PC-9 (cell line): ENCODE results near the gene PHF20. TPM values are rescaled to one million over a fixed set of nuclear protein-coding genes. Genes with fewer than 3 reads are reported as not detected.
A peak's percentile ranks its signal among the peaks of the same experiment; 100 is the strongest.
"Not testable (repeated sequence)": the region's sequence is repeated elsewhere in the genome, so short reads cannot be mapped to it uniquely, and the experiment has no call there.

Experiments
- BruUV-seq: library from RNA; stranded (reverse); fragments of 400-500 nt; replicated peaks from 2 replicates; lab custom pipeline; 2021; lab: Mats Ljungman, UMichigan
- CTCF ChIA-PET: fragments of 300-600 bp; sonication (Branson Sonifier 250); formaldehyde crosslinking; loops from one replicate; lab custom pipeline; 2022; ENCODE audit warnings: antibody characterized with exemption; lab: Charles Lee
- POLR2A ChIA-PET: fragments of 300-600 bp; sonication (Branson Sonifier 250); formaldehyde crosslinking; loops from one replicate; lab custom pipeline; 2022; ENCODE audit warnings: antibody characterized with exemption; ENCODE audit not compliant: unreplicated experiment; lab: Charles Lee
- DNase-seq, 2 experiments: peaks; one replicate each; pipeline versions ENCODE4 v3.0.0 to v3.0.0-alpha.2; 2015 to 2022; ENCODE audit warnings: mixed read lengths in 1 of 2
- H2AFZ ChIP-seq: fragments of 200-600 bp; sonication (generic); 2 replicates; pipeline ENCODE4 v1.8.1; 2017; ENCODE audit warnings: antibody characterized with exemption
- H3F3A ChIP-seq: fragments of 200-600 bp; sonication (generic); 2 replicates; pipeline ENCODE4 v1.8.1; 2017; ENCODE audit warnings: antibody characterized with exemption, mild to moderate bottlenecking, low read depth; ENCODE audit not compliant: insufficient read depth
- H3K27ac ChIP-seq: fragments of 200-600 bp; sonication (generic); 2 replicates; pipeline ENCODE4 v1.6.1; 2016; ENCODE audit warnings: mixed run types
- H3K27me3 ChIP-seq: fragments of 200-600 bp; sonication (generic); 2 replicates; pipeline ENCODE4 v1.6.1; 2016; ENCODE audit warnings: low read depth, mixed run types; ENCODE audit not compliant: insufficient read depth
- H3K36me3 ChIP-seq: fragments of 200-600 bp; sonication (generic); 2 replicates; pipeline ENCODE4 v1.6.1; 2016; ENCODE audit warnings: low read depth, mixed run types
- H3K4me1 ChIP-seq: fragments of 200-600 bp; sonication (generic); replicated peaks from 2 replicates; pipeline ENCODE4 v1.6.1; 2016; ENCODE audit warnings: mixed run types; ENCODE audit not compliant: insufficient read depth
- H3K4me2 ChIP-seq: fragments of 200-600 bp; sonication (generic); 2 replicates; pipeline ENCODE4 v1.6.1; 2017; ENCODE audit warnings: mixed run types
- H3K4me3 ChIP-seq: fragments of 200-600 bp; sonication (generic); 2 replicates; pipeline ENCODE4 v1.6.1; 2016; ENCODE audit warnings: mixed run types
- H3K79me2 ChIP-seq: fragments of 200-600 bp; sonication (generic); 2 replicates; pipeline ENCODE4 v1.6.1; 2017; ENCODE audit warnings: low read depth, mixed run types
- H3K9me2 ChIP-seq: fragments of 200-600 bp; sonication (generic); 2 replicates; pipeline ENCODE4 v1.8.1; 2017; ENCODE audit warnings: mild to moderate bottlenecking; ENCODE audit not compliant: insufficient read depth
- H3K9me3 ChIP-seq: fragments of 200-600 bp; sonication (generic); 2 replicates; pipeline ENCODE4 v1.8.1; 2016; ENCODE audit warnings: low read depth; ENCODE audit not compliant: insufficient read depth
- H4K20me1 ChIP-seq: fragments of 200-600 bp; sonication (generic); 2 replicates; pipeline ENCODE4 v1.8.1; 2017; ENCODE audit not compliant: insufficient read depth
- EZH2 ChIP-seq: fragments of 200-600 bp; sonication (generic); IDR thresholded peaks from 2 replicates; pipeline ENCODE4 v1.8.0; 2017; ENCODE audit warnings: antibody characterized with exemption, low read depth
- intact Hi-C: fragments of 100-400 bp; cut with micrococcal nuclease; formaldehyde crosslinking; loops from one replicate; pipeline ENCODE4 v1.10.0; 2022; ENCODE audit not compliant: unreplicated experiment
- total RNA-seq: library from RNA; stranded (reverse); gene quantifications from 2 replicates; pipeline ENCODE4 v1.2.3, GENCODE V29; 2021
- TF ChIP-seq, protein P1 (sequence below): fragments of 200-600 bp; sonication (generic); conservative IDR thresholded peaks from 2 replicates; pipeline ENCODE4 v1.6.1; 2017; ENCODE audit warnings: mixed run types, antibody characterized with exemption, mild to moderate bottlenecking, moderate library complexity

Gene PHF20
- total RNA-seq, 1 experiment from 2014 or later: 59.8 TPM

DNA sequence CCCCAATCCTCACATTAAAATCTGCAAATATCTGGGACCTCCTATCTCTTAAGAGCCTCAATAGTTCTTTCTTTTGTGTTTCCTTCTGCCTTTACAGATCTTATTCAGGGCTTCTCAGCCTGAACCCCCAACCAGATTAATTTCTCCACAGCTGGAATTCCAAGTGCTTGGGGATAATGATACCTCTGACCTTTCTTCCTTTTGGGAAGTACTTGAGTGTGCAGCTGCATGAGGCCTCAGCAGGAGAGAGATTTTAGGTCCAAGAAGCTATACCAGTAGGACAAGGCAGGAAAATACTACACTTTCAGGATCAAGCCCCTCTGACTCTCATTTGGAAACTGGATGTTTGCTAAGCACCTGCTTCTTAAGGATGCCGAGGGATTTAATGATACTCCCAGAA is 2.6 kb downstream of the PHF20 start:
- Histone ChIP-seq H3K9me3 (no peaks in the 10 kb centered on the region), H2AFZ (no peak overlapping the region), H3K4me2 (no peak overlapping the region), H3K4me1 (peaks cover 28% of the 10 kb centered on the region), H3K27ac (no peak overlapping the region), H3K4me3 (no peak overlapping the region), H3K27me3 (no peaks in the 10 kb centered on the region), H4K20me1 (no peaks in the 10 kb centered on the region), H3K79me2 (peaks cover 55% of the 10 kb centered on the region), H3F3A (peaks cover 23% of the 10 kb centered on the region), H3K36me3 (peaks cover 10% of the 10 kb centered on the region; the same call in 1 of the 2 replicates), H3K9me2 (no peaks in the 10 kb centered on the region)
- ChIA-PET POLR2A (no interaction called here), CTCF (no interaction called here)
- no TSS peak for BruUV-seq
- DNase-seq: no peak
- intact Hi-C loops: loop anchor here (10.0 kb wide), 1 partner anchor 110 kb away; no protein-coding TSS in a partner anchor
- TF ChIP-seq EZH2: no peak
- TF ChIP-seq, protein P1, sequence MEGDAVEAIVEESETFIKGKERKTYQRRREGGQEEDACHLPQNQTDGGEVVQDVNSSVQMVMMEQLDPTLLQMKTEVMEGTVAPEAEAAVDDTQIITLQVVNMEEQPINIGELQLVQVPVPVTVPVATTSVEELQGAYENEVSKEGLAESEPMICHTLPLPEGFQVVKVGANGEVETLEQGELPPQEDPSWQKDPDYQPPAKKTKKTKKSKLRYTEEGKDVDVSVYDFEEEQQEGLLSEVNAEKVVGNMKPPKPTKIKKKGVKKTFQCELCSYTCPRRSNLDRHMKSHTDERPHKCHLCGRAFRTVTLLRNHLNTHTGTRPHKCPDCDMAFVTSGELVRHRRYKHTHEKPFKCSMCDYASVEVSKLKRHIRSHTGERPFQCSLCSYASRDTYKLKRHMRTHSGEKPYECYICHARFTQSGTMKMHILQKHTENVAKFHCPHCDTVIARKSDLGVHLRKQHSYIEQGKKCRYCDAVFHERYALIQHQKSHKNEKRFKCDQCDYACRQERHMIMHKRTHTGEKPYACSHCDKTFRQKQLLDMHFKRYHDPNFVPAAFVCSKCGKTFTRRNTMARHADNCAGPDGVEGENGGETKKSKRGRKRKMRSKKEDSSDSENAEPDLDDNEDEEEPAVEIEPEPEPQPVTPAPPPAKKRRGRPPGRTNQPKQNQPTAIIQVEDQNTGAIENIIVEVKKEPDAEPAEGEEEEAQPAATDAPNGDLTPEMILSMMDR: no peak

DNA sequence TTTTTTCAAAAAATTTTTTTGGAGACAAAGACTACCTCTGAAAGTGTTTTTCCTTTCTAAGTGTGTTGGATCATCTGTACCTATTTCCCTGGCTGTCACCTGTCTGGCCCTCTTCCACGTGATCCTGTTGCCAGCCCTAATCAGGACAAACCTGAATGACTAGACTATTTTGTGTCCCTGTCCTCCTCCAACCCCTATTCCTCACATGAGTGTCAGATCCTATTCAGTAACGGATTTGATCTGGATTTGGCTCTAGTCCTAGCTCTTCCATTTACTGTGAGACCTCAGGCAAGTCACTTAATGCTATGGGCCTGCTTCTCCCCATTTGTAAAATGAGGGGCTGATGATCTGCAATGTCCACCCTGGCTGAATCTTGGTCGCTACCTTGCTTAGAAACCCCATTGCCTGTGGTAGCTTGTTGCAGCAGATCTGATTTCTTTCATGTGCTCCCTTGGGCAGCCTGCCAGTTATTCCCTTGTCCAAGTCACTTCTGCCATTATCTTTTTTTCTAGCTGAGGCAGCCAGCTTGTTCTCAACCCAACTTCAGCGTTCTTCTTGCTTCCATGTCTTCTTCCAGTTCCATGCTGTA is 4.8 kb downstream of the PHF20 start:
- Histone ChIP-seq H4K20me1 (no peaks in the 10 kb centered on the region), H3K36me3 (peaks cover 10% of the 10 kb centered on the region; the same call in 1 of the 2 replicates), H3K9me2 (no peaks in the 10 kb centered on the region), H3K27me3 (no peaks in the 10 kb centered on the region), H3K9me3 (no peaks in the 10 kb centered on the region), H2AFZ (no peak overlapping the region), H3K4me2 (no peak overlapping the region), H3K4me3 (no peak overlapping the region), H3K27ac (no peak overlapping the region), H3F3A (peaks cover 15% of the 10 kb centered on the region; the same call in 1 of the 2 replicates), H3K79me2 (peaks cover 55% of the 10 kb centered on the region), H3K4me1 (peaks cover 28% of the 10 kb centered on the region)
- ChIA-PET POLR2A (interaction anchor here (0.7 kb wide), 1 partner anchor 13 kb away, joined by 6 read pairs; no protein-coding TSS in a partner anchor), CTCF (interaction anchor here (0.6 kb wide), 1 partner anchor 177 kb away, joined by 3 read pairs; the partner anchor contains the start of gene SCAND1)
- intact Hi-C loops: loop anchor here (10.0 kb wide), 1 partner anchor 108 kb away; no protein-coding TSS in a partner anchor
- peak; percentile 51 to 54 for DNase-seq
- TF ChIP-seq EZH2: no peak
- TF ChIP-seq, protein P1: no peak
- BruUV-seq: no TSS peak

DNA sequence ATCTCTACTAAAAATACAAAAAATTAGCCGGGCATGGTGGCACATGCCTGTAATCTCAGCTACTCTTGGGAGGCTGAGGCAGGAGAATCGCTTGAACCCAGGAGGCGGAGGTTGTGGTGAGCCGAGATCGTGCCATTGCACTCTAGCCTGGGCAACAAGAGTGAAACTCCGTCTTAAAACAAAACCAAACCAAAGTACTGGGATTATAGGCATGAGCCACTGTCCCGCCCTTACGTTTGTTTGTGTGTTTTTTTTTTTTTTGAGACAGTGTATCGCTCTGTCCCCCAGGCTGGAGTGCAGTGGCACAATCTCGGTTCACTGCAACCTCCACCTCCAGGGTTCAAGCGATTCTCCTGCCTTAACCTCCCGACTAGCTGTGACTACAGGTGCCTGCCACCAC is 12.0 kb downstream of the PHF20 start:
- H3K4me2 ChIP-seq, H3K4me1 ChIP-seq, intact Hi-C loops, BruUV-seq, H2AFZ ChIP-seq, H3K4me3 ChIP-seq, H3K79me2 ChIP-seq, H4K20me1 ChIP-seq, DNase-seq, H3K27ac ChIP-seq, H3K9me3 ChIP-seq, H3K27me3 ChIP-seq, H3F3A ChIP-seq, H3K36me3 ChIP-seq, H3K9me2 ChIP-seq, CTCF ChIA-PET: not testable (repeated sequence)
- POLR2A ChIA-PET: interaction anchor here (0.6 kb wide), 1 partner anchor 283 kb away, joined by 3 read pairs; no protein-coding TSS in a partner anchor

- intact Hi-C loops, H3K9me3 ChIP-seq, H3K79me2 ChIP-seq, H4K20me1 ChIP-seq, BruUV-seq, H3K4me2 ChIP-seq, H3K9me2 ChIP-seq, H3K27me3 ChIP-seq, POLR2A ChIA-PET, DNase-seq, H3K27ac ChIP-seq, H3K4me3 ChIP-seq, H3K4me1 ChIP-seq, H3F3A ChIP-seq, H3K36me3 ChIP-seq, H2AFZ ChIP-seq: not testable (repeated sequence)
- CTCF ChIA-PET: interaction anchor here (0.7 kb wide), 1 partner anchor 46 kb away, joined by 6 read pairs; no protein-coding TSS in a partner anchor
Observed at GRCh38 chr20:35785541-35785940, 13.7 kb downstream of the PHF20 start.
